Tibial nerve (tissue), 4 donors: ENCODE measurements around the gene SHISAL2A. TPM values are rescaled to one million over a fixed set of nuclear protein-coding genes. Genes with fewer than 3 reads are reported as not detected.

Experiments used
- DNase-seq, 2 donors: peaks; one replicate each; pipeline ENCODE4 v3.0.0-alpha.2; 2019; ENCODE audit warnings: low spot score in 2 of 2
- H3K27ac ChIP-seq, 4 donors: fragments of 200-600 bp; sonication (generic) in 3 of 4; one replicate each; pipeline ENCODE4 v1.5.1; 2017 to 2019; ENCODE audit warnings: mild to moderate bottlenecking in 1 of 4
- H3K27me3 ChIP-seq, 2 donors: fragments of 200-600 bp; sonication (generic) in 1 of 2; one replicate each; pipeline versions ENCODE4 v1.5.1 to v1.6.0; 2017 to 2019
- H3K36me3 ChIP-seq, 3 donors: fragments of 200-600 bp; sonication (generic); one replicate each; pipeline ENCODE4 v1.5.1; 2018 to 2019
- H3K4me1 ChIP-seq, 4 donors: fragments of 200-600 bp; sonication (generic) in 3 of 4; one replicate each; pipeline ENCODE4 v1.5.1; 2017 to 2019
- H3K4me3 ChIP-seq, 4 donors: fragments of 200-600 bp; sonication (generic) in 3 of 4; one replicate each; pipeline ENCODE4 v1.5.1; 2017 to 2019; ENCODE audit warnings: mild to moderate bottlenecking in 1 of 4, moderate library complexity in 1 of 4
- H3K9me3 ChIP-seq, 4 donors: fragments of 200-600 bp; sonication (generic) in 3 of 4; one replicate each; pipeline ENCODE4 v1.5.1; 2017 to 2019
- CTCF ChIP-seq, 5 experiments: fragments of 200-600 bp in 3 of 5; fragments of 450-650 bp in 2 of 5; sonication (generic) in 3 of 5; IDR thresholded peaks; one replicate each; pipeline ENCODE4 v1.5.1; 2016 to 2019; ENCODE audit warnings: antibody characterized with exemption in 5 of 5, mild to moderate bottlenecking in 3 of 5, moderate library complexity in 2 of 5
- EP300 ChIP-seq, 2 donors: sonication (generic); formaldehyde crosslinking; IDR thresholded peaks; one replicate each; pipeline ENCODE4 v1.6.1; 2017; ENCODE audit warnings: antibody characterized with exemption in 2 of 2, mild to moderate bottlenecking in 1 of 2
- POLR2A ChIP-seq, 2 donors: fragments of 450-650 bp; IDR thresholded peaks; one replicate each; pipeline ENCODE4 v1.6.1; 2017; ENCODE audit warnings: antibody characterized with exemption in 2 of 2, mild to moderate bottlenecking in 2 of 2, moderate library complexity in 2 of 2
- WGBS, 2 donors: methylation state at CpG; one replicate each; pipeline ENCODE4 v1.1.5; 2018; 5-methylcytosine and 5-hydroxymethylcytosine counted together
- total RNA-seq, 4 donors: library from RNA; depleted of rRNA; stranded (reverse); fragments of >200 nt; gene quantifications; one replicate each; pipeline ENCODE4 v1.1.0, GENCODE V29; 2016

SHISAL2A gene
- 1 to 10 TPM in 2 of 4 donors, not detected in 2; 1.2 to 1.9 TPM for total RNA-seq

GRCh38 chr1:52632732-52633290 lies at the start of gene SHISAL2A:
Gene SHISAL2A, plus strand, starts transcription at chr1:52633168. Its CDS starts 326 bp downstream, at chr1:52633494.
- Histone ChIP-seq H3K27ac (peak within 1 kb of the TSS in 3 of 4 donors; percentile 49 to 85 (median 64)), H3K4me3 (peak within 1 kb of the TSS; percentile 19 to 54 (median 41)), H3K27me3 (peaks cover 0 to 46% of the 10 kb centered on the region in 2 donors), H3K36me3 (no peaks in the 10 kb centered on the region), H3K9me3 (peaks cover 0 to 9% (median 0%) of the 10 kb centered on the region in 4 donors), H3K4me1 (peaks cover 0 to 34% (median 8%) of the 10 kb centered on the region in 4 donors)
- DNase-seq: no peak
- 14 to 25% methylated on average over 23 to 25 of the region's 53 CpGs for WGBS, 2 donors
- TF ChIP-seq CTCF (IDR thresholded peaks at IDR 0.05) (no peak), POLR2A (IDR thresholded peaks at IDR 0.05) (no peak), EP300 (IDR thresholded peaks at IDR 0.05) (no peak)

- H3K4me3 ChIP-seq: no peak overlapping the region
- H3K27me3 ChIP-seq: peaks cover 0 to 13% of the 10 kb centered on the region in 2 donors
- no peak for DNase-seq
- no peak overlapping the region for H3K27ac ChIP-seq
- H3K4me1 ChIP-seq: no peaks in the 10 kb centered on the region
- H3K9me3 ChIP-seq: no peaks in the 10 kb centered on the region
- TF ChIP-seq POLR2A (IDR thresholded peaks at IDR 0.05) (no peak), CTCF (IDR thresholded peaks at IDR 0.05) (no peak), EP300 (IDR thresholded peaks at IDR 0.05) (no peak)
- 50 to 76% methylated on average over 1 of the region's 1 CpG for WGBS, 2 donors
- no peaks in the 10 kb centered on the region for H3K36me3 ChIP-seq
Observed at GRCh38 chr1:52585474-52585873, 47.5 kb upstream of the SHISAL2A start.

- TF ChIP-seq CTCF (IDR thresholded peaks at IDR 0.05) (no peak), EP300 (IDR thresholded peaks at IDR 0.05) (no peak), POLR2A (IDR thresholded peaks at IDR 0.05) (no peak)
- no peak overlapping the region for H3K27ac ChIP-seq
- no peak for DNase-seq
- H3K36me3 ChIP-seq: no peaks in the 10 kb centered on the region
- H3K27me3 ChIP-seq: peaks cover 0 to 13% of the 10 kb centered on the region in 2 donors
- no peaks in the 10 kb centered on the region for H3K4me1 ChIP-seq
- no peak overlapping the region for H3K4me3 ChIP-seq
- H3K9me3 ChIP-seq: no peaks in the 10 kb centered on the region
Observed at GRCh38 chr1:52588027-52588426, 44.9 kb upstream of the SHISAL2A start.

GRCh38 chr1:52588535-52588934 lies 44.4 kb upstream of the SHISAL2A start:
- Histone ChIP-seq H3K4me1 (no peaks in the 10 kb centered on the region), H3K4me3 (no peak overlapping the region), H3K9me3 (no peaks in the 10 kb centered on the region), H3K27ac (no peak overlapping the region), H3K36me3 (no peaks in the 10 kb centered on the region), H3K27me3 (peaks cover 0 to 13% of the 10 kb centered on the region in 2 donors)
- TF ChIP-seq POLR2A (IDR thresholded peaks at IDR 0.05): no peak
- no peak for TF ChIP-seq EP300 (IDR thresholded peaks at IDR 0.05)
- TF ChIP-seq CTCF (IDR thresholded peaks at IDR 0.05): no peak
- DNase-seq: no peak
- WGBS, 2 donors: 36 to 61% methylated on average over 1 of the region's 1 CpG

GRCh38 chr1:52590266-52590665 lies 42.7 kb upstream of the SHISAL2A start:
- Histone ChIP-seq H3K4me1 (no peaks in the 10 kb centered on the region), H3K27ac (no peak overlapping the region), H3K36me3 (no peaks in the 10 kb centered on the region), H3K4me3 (no peak overlapping the region), H3K27me3 (peaks cover 0 to 13% of the 10 kb centered on the region in 2 donors), H3K9me3 (no peaks in the 10 kb centered on the region)
- TF ChIP-seq CTCF (IDR thresholded peaks at IDR 0.05): no peak
- TF ChIP-seq EP300 (IDR thresholded peaks at IDR 0.05): no peak
- no peak for TF ChIP-seq POLR2A (IDR thresholded peaks at IDR 0.05)
- 35 to 41% methylated on average over 6 of the region's 6 CpGs for WGBS, 2 donors
- DNase-seq: no peak
